A673 (cell line): ENCODE measurements around the gene MOCS3.

ENCODE experiments used
- CTCF ChIP-seq: fragments of 300-800, 200-600 bp; sonication (generic); conservative IDR thresholded peaks from 2 replicates; pipeline ENCODE4 v1.5.1; 2017; ENCODE audit warnings: low read depth, mild to moderate bottlenecking, antibody characterized with exemption, low read length, moderate library complexity, mixed read lengths
- EZH2 ChIP-seq: fragments of 200-600 bp; sonication (generic); IDR thresholded peaks from 2 replicates; pipeline ENCODE4 v1.6.1; 2017; ENCODE audit warnings: borderline replicate concordance, low read depth, mild to moderate bottlenecking, mixed read lengths, antibody characterized with exemption, low read length; ENCODE audit not compliant: poor library complexity, severe bottlenecking

- TF ChIP-seq CTCF (no peak), EZH2 (no peak)
Measured at GRCh38 chr20:50920997-50921396, 37.6 kb upstream of the MOCS3 start.
